Pancreas (tissue), 10 donors: ENCODE measurements around the gene MMAB. TPM values are rescaled to one million over a fixed set of nuclear protein-coding genes. Genes with fewer than 3 reads are reported as not detected.
A peak's percentile ranks its signal among the peaks of the same experiment; 100 is the strongest.

Experiments
- ATAC-seq, 4 donors: fragments of 200-7000 bp; cut with Tn5 transposase; one replicate each; pipeline versions ENCODE4 v1.8.0 to v1.9.1; 2020; ENCODE audit warnings: mild to moderate bottlenecking in 4 of 4, moderate library complexity in 4 of 4
- DNase-seq, 6 donors: peaks; one replicate each; pipeline ENCODE4 v3.0.0-alpha.2; 2020
- FAIRE-seq: peaks from 2 replicates; lab custom pipeline; 2012; peaks lifted over from hg19 to GRCh38; lab: Jason Lieb, UNC
- H3K27ac ChIP-seq, 4 donors: fragments of 200-600 bp; sonication (generic); 1 replicate in 3 of 4; 2 replicates in 1 of 4; pipeline versions ENCODE4 v1.5.0 to v1.8.0; 2020
- H3K27me3 ChIP-seq, 4 donors: fragments of 200-600 bp; one replicate each; pipeline ENCODE4 v1.8.0; 2021
- H3K36me3 ChIP-seq, 3 donors: fragments of 200-600 bp; sonication (generic) in 1 of 3; one replicate each; pipeline versions ENCODE4 v1.5.0 to v1.8.0; 2020 to 2021
- H3K4me1 ChIP-seq, 3 donors: fragments of 200-600 bp; one replicate each; pipeline ENCODE4 v1.8.0; 2021
- H3K4me3 ChIP-seq, 4 donors: fragments of 200-600 bp; sonication (generic) in 2 of 4; one replicate each; pipeline versions ENCODE4 v1.5.0 to v1.8.0; 2020 to 2021
- H3K9me3 ChIP-seq, 4 donors: fragments of 200-600 bp; one replicate each; pipeline ENCODE4 v1.8.0; 2021
- WGBS, 2 donors: extraction: QIAGEN DNeasy Blood & Tissue Kit; methylation state at CpG; one replicate each; pipeline ENCODE4 v1.1.7; 2013; 5-methylcytosine and 5-hydroxymethylcytosine counted together
- intact Hi-C, 3 donors: fragments of 100-400 bp; cut with DNase I; formaldehyde crosslinking; loops; one replicate each; pipeline versions ENCODE4 v1.11.1 to v1.14.2; 2022
- polyA plus RNA-seq, 2 donors: library from polyadenylated mRNA; stranded (reverse); fragments of 200-250 nt; gene quantifications; one replicate each; pipeline ENCODE4 v1.2.3, GENCODE V29; 2013
- total RNA-seq, 6 donors: library from RNA; stranded (reverse); fragmentation: NEBNext Ultra II Directional in 4 of 6; extraction: Animal tissue kit (Norgen Biotek cat#: 25700) in 4 of 6; gene quantifications; one replicate each; pipeline versions ENCODE4 v1.2.1 to v1.2.4, GENCODE V29; 2021 to 2023
- TF ChIP-seq, protein P1 (sequence below), 4 donors: fragments of 200-600 bp; sonication (generic) in 3 of 4; IDR thresholded peaks; one replicate each; pipeline versions ENCODE4 v1.5.0 to v1.8.0; 2021; ENCODE audit warnings: antibody characterized with exemption in 4 of 4
- donor health status: healthy with polysubstance abuse.
- donor health status: DM: no; HTN: no; CAD: no; lungs with moderate emphysema.
- donor health status: DM: no; HTN: no; CAD: no.
- donor health status: control.
- donor health status: control.
- donor health status: Bipolar disorder and iron deficiency.
- donor health status: DM: yes; HTN: yes; CAD: no.
- donor health status: DM: no; HTN: no; CAD: no.
- donor health status: DM: no; HTN: no; CAD: no.
- donor health status: DM: yes; HTN: yes; CAD: no.

The MMAB gene
- total and polyA plus RNA-seq, 8 donors: 15.6 to 40.6 (median 21.0) TPM

DNA sequence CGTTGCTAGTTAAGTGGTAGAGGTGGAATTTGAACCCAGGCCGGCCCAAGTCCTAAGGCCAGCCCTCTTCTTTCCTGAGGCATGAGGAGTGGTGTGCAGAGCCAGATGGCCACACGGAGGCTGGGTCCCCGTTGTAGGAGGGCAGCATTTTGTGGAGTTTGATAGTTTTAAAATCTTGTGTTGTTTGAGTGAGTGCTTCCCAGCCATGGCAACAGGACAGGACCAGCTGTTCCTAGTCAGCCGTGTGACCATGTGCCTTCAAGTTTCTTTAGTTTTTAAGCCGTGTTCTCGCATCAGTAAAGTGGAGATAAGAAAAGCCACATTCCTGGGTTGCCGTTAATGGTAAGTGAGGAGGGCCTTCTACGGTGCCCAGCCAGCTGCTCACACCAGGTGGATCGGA, 51.5 kb downstream of the MMAB start:
- Histone ChIP-seq H3K4me1 (no peaks in the 10 kb centered on the region), H3K27ac (no peak overlapping the region), H3K36me3 (peaks cover 0 to 46% (median 13%) of the 10 kb centered on the region in 3 donors), H3K9me3 (no peaks in the 10 kb centered on the region), H3K4me3 (no peak overlapping the region), H3K27me3 (no peaks in the 10 kb centered on the region)
- no peak for FAIRE-seq
- no peak for ATAC-seq
- WGBS, 2 donors: 83 to 84% methylated on average over 10 of the region's 10 CpGs
- DNase-seq: no peak
- intact Hi-C loops: no loop called here
- TF ChIP-seq, protein P1, sequence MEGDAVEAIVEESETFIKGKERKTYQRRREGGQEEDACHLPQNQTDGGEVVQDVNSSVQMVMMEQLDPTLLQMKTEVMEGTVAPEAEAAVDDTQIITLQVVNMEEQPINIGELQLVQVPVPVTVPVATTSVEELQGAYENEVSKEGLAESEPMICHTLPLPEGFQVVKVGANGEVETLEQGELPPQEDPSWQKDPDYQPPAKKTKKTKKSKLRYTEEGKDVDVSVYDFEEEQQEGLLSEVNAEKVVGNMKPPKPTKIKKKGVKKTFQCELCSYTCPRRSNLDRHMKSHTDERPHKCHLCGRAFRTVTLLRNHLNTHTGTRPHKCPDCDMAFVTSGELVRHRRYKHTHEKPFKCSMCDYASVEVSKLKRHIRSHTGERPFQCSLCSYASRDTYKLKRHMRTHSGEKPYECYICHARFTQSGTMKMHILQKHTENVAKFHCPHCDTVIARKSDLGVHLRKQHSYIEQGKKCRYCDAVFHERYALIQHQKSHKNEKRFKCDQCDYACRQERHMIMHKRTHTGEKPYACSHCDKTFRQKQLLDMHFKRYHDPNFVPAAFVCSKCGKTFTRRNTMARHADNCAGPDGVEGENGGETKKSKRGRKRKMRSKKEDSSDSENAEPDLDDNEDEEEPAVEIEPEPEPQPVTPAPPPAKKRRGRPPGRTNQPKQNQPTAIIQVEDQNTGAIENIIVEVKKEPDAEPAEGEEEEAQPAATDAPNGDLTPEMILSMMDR (IDR thresholded peaks at IDR 0.05): no peak

DNA sequence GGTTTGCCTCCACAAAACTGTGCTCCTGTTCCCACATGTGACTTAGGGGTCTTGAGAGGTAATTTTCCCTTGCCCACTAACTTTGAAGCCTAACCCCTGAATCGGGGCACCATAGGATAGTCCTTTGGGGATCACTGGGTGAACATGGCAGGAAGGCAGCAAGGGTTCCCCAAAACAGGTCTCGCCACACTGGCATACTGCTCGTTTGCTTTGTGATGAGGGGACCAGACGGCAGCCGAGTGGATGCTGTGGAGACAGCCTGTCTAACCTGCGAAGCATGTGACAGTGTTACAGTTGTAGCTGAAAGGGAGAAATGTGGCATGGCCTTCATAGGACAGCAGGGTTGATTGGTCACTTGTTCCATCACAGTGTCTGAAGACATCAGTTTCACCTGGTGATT, 53.5 kb downstream of the MMAB start:
- ATAC-seq (no peak), DNase-seq (no peak), FAIRE-seq (no peak)
- peak overlapping the region in 1 of 4 donors; percentile 14 for H3K27ac ChIP-seq
- TF ChIP-seq, protein P1 (IDR thresholded peaks at IDR 0.05): no peak
- H3K9me3 ChIP-seq: no peaks in the 10 kb centered on the region
- intact Hi-C loops: loop anchor here in 2 of 3 donors (5.0 to 10.0 kb wide), 2 partner anchors 258 to 265 kb away; no protein-coding TSS in a partner anchor
- no peaks in the 10 kb centered on the region for H3K4me1 ChIP-seq
- 90 to 95% methylated on average over 6 of the region's 6 CpGs for WGBS, 2 donors
- peaks cover 0 to 48% (median 17%) of the 10 kb centered on the region in 3 donors for H3K36me3 ChIP-seq
- H3K4me3 ChIP-seq: no peak overlapping the region
- H3K27me3 ChIP-seq: no peaks in the 10 kb centered on the region

DNA sequence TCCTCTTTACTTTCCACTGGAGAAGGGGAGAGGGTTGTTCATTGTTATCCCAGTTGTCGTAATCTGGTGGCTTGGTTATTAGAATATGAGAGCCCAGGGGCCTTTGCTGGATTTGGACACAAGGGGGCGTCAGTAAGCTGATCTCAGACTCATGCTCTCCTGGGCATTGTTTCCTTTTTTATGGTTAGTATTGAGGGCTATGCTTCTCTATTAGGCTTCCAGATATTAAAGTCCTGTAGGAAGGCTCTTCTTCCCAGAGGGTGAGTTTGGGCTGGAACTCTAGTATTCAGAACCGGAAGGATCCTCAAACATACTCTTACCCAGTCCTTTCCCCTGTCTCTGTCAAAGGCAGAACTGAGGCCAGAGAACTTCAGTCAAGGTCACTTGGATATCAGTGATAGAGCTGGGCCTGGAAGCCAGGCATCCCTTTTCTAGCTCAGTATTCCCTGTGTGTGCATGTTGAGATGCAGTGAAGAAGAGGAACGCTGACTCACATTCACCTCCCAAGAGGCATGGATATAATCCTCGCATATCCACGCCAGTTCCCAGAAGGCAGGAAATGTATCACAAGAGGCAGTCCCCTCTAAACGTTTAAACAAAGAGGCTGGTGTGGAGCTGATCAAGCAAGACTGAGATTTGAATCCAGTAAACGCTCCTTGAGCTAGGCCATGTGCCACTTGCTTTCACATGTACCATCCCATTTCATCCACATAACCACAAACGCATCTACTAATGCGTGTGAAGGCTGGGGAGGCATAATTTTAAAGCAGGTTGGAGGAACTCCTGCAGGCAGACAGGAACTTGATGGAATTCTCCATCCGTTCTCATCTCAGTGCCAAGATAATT, 54.3 kb downstream of the MMAB start:
- intact Hi-C loops: loop anchor here in 2 of 3 donors (5.0 to 10.0 kb wide), 2 partner anchors 258 to 266 kb away; no protein-coding TSS in a partner anchor
- FAIRE-seq (no peak), DNase-seq (peak in 5 of 6 donors; percentile 27 to 74 (median 46)), ATAC-seq (peak in 3 of 4 donors; percentile 81 to 87 (median 86))
- H3K27me3 ChIP-seq: no peaks in the 10 kb centered on the region
- no peaks in the 10 kb centered on the region for H3K9me3 ChIP-seq
- peaks cover 0 to 42% (median 23%) of the 10 kb centered on the region in 3 donors for H3K36me3 ChIP-seq
- TF ChIP-seq, protein P1 (IDR thresholded peaks at IDR 0.05): peak; percentile 55 to 77 (median 60)
- no peaks in the 10 kb centered on the region for H3K4me1 ChIP-seq
- H3K27ac ChIP-seq: peak overlapping the region in 1 of 4 donors; percentile 14
- WGBS, 2 donors: 67 to 68% methylated on average over 11 of the region's 11 CpGs
- H3K4me3 ChIP-seq: no peak overlapping the region

DNA sequence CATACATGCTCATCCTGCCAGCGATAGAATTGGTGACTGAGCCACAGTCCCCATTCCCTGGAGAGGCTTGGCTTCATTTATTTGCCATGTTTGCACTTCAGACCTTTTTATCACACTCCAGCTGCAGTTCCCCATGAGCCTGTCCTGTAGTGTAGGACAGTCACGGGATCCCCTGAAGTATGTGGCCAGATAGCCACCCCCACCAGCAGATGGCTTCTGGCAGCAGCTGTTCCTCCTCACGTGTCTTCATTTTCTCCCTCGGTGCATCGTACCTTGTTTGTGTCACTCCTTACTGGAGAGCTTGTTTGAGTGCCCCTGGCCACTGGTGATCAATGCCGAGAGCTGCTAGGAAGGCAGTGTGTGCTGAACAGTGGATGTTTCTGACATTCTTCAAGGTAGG, 55.7 kb downstream of the MMAB start:
- peak in 2 of 4 donors; percentile 24 to 59 for ATAC-seq
- no peak for DNase-seq
- no peaks in the 10 kb centered on the region for H3K27me3 ChIP-seq
- WGBS, 2 donors: 72 to 73% methylated on average over 6 of the region's 6 CpGs
- no peak overlapping the region for H3K27ac ChIP-seq
- no peak for FAIRE-seq
- intact Hi-C loops: loop anchor here in 2 of 3 donors (5.0 to 10.0 kb wide), 2 partner anchors 260 to 267 kb away; no protein-coding TSS in a partner anchor
- H3K4me1 ChIP-seq: no peaks in the 10 kb centered on the region
- H3K9me3 ChIP-seq: no peaks in the 10 kb centered on the region
- peaks cover 0 to 41% (median 22%) of the 10 kb centered on the region in 3 donors for H3K36me3 ChIP-seq
- TF ChIP-seq, protein P1 (IDR thresholded peaks at IDR 0.05): no peak
- H3K4me3 ChIP-seq: no peak overlapping the region
